Bronchus fibroblast of lung (primary cell): ENCODE measurements around the gene CIPC. TPM values are rescaled to one million over a fixed set of nuclear protein-coding genes. Genes with fewer than 3 reads are reported as not detected.

Experiments
- total RNA-seq: library from RNA; depleted of rRNA; stranded (reverse); fragments of >200 nt; gene quantifications from 2 replicates; pipeline ENCODE4 v1.2.3, GENCODE V29; 2015

The CIPC gene, protein sequence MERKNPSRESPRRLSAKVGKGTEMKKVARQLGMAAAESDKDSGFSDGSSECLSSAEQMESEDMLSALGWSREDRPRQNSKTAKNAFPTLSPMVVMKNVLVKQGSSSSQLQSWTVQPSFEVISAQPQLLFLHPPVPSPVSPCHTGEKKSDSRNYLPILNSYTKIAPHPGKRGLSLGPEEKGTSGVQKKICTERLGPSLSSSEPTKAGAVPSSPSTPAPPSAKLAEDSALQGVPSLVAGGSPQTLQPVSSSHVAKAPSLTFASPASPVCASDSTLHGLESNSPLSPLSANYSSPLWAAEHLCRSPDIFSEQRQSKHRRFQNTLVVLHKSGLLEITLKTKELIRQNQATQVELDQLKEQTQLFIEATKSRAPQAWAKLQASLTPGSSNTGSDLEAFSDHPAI
- 5.9 and 6.8 TPM in 2 replicates for total RNA-seq

DNA sequence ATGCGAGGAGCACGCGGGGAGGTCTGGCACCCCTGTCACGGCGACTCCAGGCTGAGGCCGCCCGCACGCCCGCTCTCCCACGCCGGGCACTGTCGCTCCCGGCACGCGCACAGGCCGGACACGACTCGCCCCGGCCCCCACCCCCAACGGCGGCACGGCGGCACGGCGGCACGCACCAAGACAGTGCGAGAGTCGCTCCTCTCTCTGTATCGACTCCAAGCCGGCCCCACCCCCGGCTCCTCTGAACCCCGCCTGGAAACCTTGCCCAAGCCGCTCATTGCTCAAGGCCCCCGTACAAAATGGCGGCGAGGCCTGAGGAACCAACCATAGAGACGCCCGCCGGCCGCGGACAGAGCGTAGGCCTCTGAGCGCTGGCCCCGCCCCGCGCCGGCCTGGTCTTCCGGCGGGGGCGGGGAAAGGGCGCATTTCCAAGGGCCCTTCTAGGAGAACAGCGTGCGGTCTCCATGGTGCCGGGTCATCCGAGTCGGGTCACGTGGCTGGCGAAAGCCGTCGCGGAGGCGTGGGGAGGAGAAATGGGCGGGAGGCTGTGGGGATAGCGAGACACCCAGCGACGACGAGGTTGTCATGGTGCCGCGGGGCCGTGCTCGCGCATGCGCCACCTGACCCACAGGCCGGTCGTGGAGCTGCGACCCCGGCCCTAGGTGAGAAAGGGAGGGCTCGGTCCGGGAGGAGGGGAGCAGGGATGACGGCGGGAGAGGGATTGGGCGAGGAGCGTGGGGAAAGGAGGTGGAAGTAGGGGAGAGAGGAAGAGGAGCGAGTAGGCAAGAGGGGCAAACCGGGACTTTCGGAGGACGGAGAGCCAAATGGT, at the start of gene CIPC:
TSS of gene CIPC (plus strand) at position 559 of the 829 bp plus-strand sequence. CDS start 7,451 bp downstream, outside the sequence.

DNA sequence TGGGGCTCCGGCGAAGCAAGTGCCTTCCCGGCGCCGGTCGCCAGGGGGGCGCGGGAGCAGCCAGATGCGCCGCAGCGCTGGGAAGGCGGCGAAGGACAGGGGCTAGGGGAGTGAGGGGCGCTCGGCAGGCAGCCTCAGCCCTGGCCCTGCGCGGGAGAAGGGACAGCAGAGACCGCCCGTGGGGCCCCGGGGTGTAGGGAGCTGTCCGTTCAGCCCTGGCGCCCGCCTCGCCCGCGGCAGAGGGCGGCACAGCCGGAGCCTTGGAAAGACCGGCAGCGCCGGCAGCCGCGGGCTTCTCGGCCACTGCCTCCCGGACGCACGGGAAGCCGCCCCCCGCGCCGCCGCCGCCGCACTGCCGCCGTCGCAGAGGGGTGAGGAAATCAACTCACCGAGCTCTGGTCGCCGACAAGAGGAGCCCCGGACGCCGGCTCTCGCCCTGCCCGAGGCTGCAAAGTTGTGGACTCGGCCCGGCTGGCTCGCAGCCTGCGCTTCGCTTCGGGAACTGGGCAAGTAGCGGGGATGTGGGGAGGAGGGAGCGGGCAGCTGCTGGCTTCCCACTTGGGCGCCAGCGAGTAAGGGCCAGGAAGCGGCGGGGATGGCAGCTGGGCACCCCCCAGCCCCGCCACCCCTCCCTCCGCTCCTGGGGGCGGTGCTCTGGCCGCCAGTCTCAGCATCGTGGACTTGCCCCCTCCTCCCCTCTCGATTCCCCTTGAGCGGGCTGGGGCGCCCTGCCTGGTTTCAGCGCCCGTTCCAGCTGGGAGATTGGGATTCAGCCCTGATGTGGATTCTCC, 43.4 kb downstream of the CIPC start, which contains the start of gene ZDHHC22:
TSS of gene ZDHHC22 (minus strand) at position 578 of the 791 bp plus-strand sequence. CDS start 2,053 bp downstream, outside the sequence.

Other genes with a start within 250 kb of the CIPC start
- 28.6 and 29.9 TPM in 2 replicates for gene IRF2BPL, start 69.5 kb upstream of the CIPC start, total RNA-seq
- not detected in 2 replicates for gene ZDHHC22, start 43.5 kb downstream of the CIPC start, total RNA-seq
- gene TMEM63C, start 83.5 kb downstream of the CIPC start, total RNA-seq, result not detected in 2 replicates
- not detected in 2 replicates for gene NGB, start 172.9 kb downstream of the CIPC start, total RNA-seq
- 10.3 and 13.1 TPM in 2 replicates for gene POMT2, start 222.6 kb downstream of the CIPC start, total RNA-seq
- gene GSTZ1, start 222.8 kb downstream of the CIPC start, total RNA-seq, result 31.8 and 34.8 TPM in 2 replicates